ENCODE measurements around the gene RGS6.

RGS6 gene

GRCh38 chr14:71890541-71890940 is 41.7 kb upstream of the RGS6 start:
- Histone ChIP-seq H3K9me3 (ENCODE audit: control insufficient read depth, insufficient read depth, low read length) (no peaks in the 10 kb centered on the region), H3K27ac (ENCODE audit: low read depth, low read length) (no peak overlapping the region), H3K36me3 (ENCODE audit: control insufficient read depth, low read length) (no peaks in the 10 kb centered on the region), H3K4me2 (ENCODE audit: low read length) (no peak overlapping the region), H3F3A (ENCODE audit: control insufficient read depth, insufficient read depth) (no peaks in the 10 kb centered on the region), H3K9me2 (replicated peaks; ENCODE audit: control insufficient read depth, low read length) (no peaks in the 10 kb centered on the region), H4K20me1 (ENCODE audit: control insufficient read depth, insufficient read depth, low read depth, low read length) (no peaks in the 10 kb centered on the region), H3K79me2 (ENCODE audit: control insufficient read depth, low read length) (no peaks in the 10 kb centered on the region), H3K27me3 (ENCODE audit: control insufficient read depth, low read length) (no peaks in the 10 kb centered on the region), H3K4me3 (ENCODE audit: low read length) (no peak overlapping the region), H3K4me1 (ENCODE audit: control insufficient read depth, low read length) (no peaks in the 10 kb centered on the region)
- TF ChIP-seq EZH2phosphoT487 (IDR thresholded peaks at IDR 0.05; ENCODE audit: borderline replicate concordance, low read length) = no peak
- TF ChIP-seq, protein P1, sequence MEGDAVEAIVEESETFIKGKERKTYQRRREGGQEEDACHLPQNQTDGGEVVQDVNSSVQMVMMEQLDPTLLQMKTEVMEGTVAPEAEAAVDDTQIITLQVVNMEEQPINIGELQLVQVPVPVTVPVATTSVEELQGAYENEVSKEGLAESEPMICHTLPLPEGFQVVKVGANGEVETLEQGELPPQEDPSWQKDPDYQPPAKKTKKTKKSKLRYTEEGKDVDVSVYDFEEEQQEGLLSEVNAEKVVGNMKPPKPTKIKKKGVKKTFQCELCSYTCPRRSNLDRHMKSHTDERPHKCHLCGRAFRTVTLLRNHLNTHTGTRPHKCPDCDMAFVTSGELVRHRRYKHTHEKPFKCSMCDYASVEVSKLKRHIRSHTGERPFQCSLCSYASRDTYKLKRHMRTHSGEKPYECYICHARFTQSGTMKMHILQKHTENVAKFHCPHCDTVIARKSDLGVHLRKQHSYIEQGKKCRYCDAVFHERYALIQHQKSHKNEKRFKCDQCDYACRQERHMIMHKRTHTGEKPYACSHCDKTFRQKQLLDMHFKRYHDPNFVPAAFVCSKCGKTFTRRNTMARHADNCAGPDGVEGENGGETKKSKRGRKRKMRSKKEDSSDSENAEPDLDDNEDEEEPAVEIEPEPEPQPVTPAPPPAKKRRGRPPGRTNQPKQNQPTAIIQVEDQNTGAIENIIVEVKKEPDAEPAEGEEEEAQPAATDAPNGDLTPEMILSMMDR (IDR thresholded peaks at IDR 0.05; ENCODE audit: low read depth, low read length, poor library complexity, severe bottlenecking) = no peak

- Histone ChIP-seq H3K27ac (ENCODE audit: low read depth, low read length) (no peak overlapping the region), H3K9me3 (ENCODE audit: control insufficient read depth, insufficient read depth, low read length) (no peaks in the 10 kb centered on the region), H3K4me2 (ENCODE audit: low read length) (no peak overlapping the region), H3K4me1 (ENCODE audit: control insufficient read depth, low read length) (no peaks in the 10 kb centered on the region), H3K79me2 (ENCODE audit: control insufficient read depth, low read length) (no peaks in the 10 kb centered on the region), H3K9me2 (replicated peaks; ENCODE audit: control insufficient read depth, low read length) (no peaks in the 10 kb centered on the region), H3K4me3 (ENCODE audit: low read length) (no peak overlapping the region), H3K36me3 (ENCODE audit: control insufficient read depth, low read length) (no peaks in the 10 kb centered on the region), H3K27me3 (ENCODE audit: control insufficient read depth, low read length) (no peaks in the 10 kb centered on the region), H3F3A (ENCODE audit: control insufficient read depth, insufficient read depth) (no peaks in the 10 kb centered on the region), H4K20me1 (ENCODE audit: control insufficient read depth, insufficient read depth, low read depth, low read length) (no peaks in the 10 kb centered on the region)
- TF ChIP-seq, protein P1 (IDR thresholded peaks at IDR 0.05; ENCODE audit: low read depth, low read length, poor library complexity, severe bottlenecking) = no peak
- no peak for TF ChIP-seq EZH2phosphoT487 (IDR thresholded peaks at IDR 0.05; ENCODE audit: borderline replicate concordance, low read length)
Observed at GRCh38 chr14:71891185-71891584, 41.0 kb upstream of the RGS6 start.

DNA sequence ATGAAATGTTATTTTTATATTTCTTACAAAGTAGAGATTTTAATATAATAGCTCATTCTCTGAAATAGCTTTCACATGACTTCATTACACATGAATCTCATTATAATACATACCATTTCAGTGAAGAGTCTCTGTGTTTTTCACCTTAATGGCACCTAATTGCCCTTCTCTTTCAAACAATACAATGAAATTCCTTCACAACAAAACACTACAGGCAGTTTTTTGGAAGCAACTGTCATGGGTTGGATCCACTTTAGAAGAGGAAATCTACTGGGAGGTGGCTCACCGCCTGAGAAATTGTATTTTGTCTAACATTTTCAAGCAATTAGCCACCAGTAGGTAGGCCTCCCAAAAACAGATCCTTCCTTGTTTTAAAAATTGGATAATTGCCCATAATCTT is 40.3 kb upstream of the RGS6 start:
- H3K27ac ChIP-seq (ENCODE audit: low read depth, low read length) = no peak overlapping the region
- no peaks in the 10 kb centered on the region for H3K79me2 ChIP-seq (ENCODE audit: control insufficient read depth, low read length)
- no peaks in the 10 kb centered on the region for H3K36me3 ChIP-seq (ENCODE audit: control insufficient read depth, low read length)
- H3K4me2 ChIP-seq (ENCODE audit: low read length) = no peak overlapping the region
- H4K20me1 ChIP-seq (ENCODE audit: control insufficient read depth, insufficient read depth, low read depth, low read length) = no peaks in the 10 kb centered on the region
- no peaks in the 10 kb centered on the region for H3K4me1 ChIP-seq (ENCODE audit: control insufficient read depth, low read length)
- no peak overlapping the region for H3K4me3 ChIP-seq (ENCODE audit: low read length)
- H3K9me2 ChIP-seq (replicated peaks; ENCODE audit: control insufficient read depth, low read length) = no peaks in the 10 kb centered on the region
- TF ChIP-seq, protein P1 (IDR thresholded peaks at IDR 0.05; ENCODE audit: low read depth, low read length, poor library complexity, severe bottlenecking) = no peak
- no peak for TF ChIP-seq EZH2phosphoT487 (IDR thresholded peaks at IDR 0.05; ENCODE audit: borderline replicate concordance, low read length)
- no peaks in the 10 kb centered on the region for H3K9me3 ChIP-seq (ENCODE audit: control insufficient read depth, insufficient read depth, low read length)
- H3K27me3 ChIP-seq (ENCODE audit: control insufficient read depth, low read length) = no peaks in the 10 kb centered on the region
- H3F3A ChIP-seq (ENCODE audit: control insufficient read depth, insufficient read depth) = no peaks in the 10 kb centered on the region

GRCh38 chr14:71905031-71905430 is 27.2 kb upstream of the RGS6 start:
- no peaks in the 10 kb centered on the region for H3K36me3 ChIP-seq (ENCODE audit: control insufficient read depth, low read length)

More at GRCh38 chr14:71905031-71905430, 27.2 kb upstream of the RGS6 start:
- H3K9me3 ChIP-seq (ENCODE audit: control insufficient read depth, insufficient read depth, low read length) = no peaks in the 10 kb centered on the region
- no peaks in the 10 kb centered on the region for H3K4me1 ChIP-seq (ENCODE audit: control insufficient read depth, low read length)
- TF ChIP-seq, protein P1 (IDR thresholded peaks at IDR 0.05; ENCODE audit: low read depth, low read length, poor library complexity, severe bottlenecking) = no peak
- TF ChIP-seq EZH2phosphoT487 (IDR thresholded peaks at IDR 0.05; ENCODE audit: borderline replicate concordance, low read length) = no peak
- no peaks in the 10 kb centered on the region for H4K20me1 ChIP-seq (ENCODE audit: control insufficient read depth, insufficient read depth, low read depth, low read length)
- no peaks in the 10 kb centered on the region for H3K27me3 ChIP-seq (ENCODE audit: control insufficient read depth, low read length)
- H3K9me2 ChIP-seq (replicated peaks; ENCODE audit: control insufficient read depth, low read length) = no peaks in the 10 kb centered on the region
- no peak overlapping the region for H3K4me3 ChIP-seq (ENCODE audit: low read length)
- no peaks in the 10 kb centered on the region for H3F3A ChIP-seq (ENCODE audit: control insufficient read depth, insufficient read depth)
- no peaks in the 10 kb centered on the region for H3K79me2 ChIP-seq (ENCODE audit: control insufficient read depth, low read length)
- no peak overlapping the region for H3K27ac ChIP-seq (ENCODE audit: low read depth, low read length)
- H3K4me2 ChIP-seq (ENCODE audit: low read length) = no peak overlapping the region

Measured in DOHH2 (cell line).